Erythroblast (primary cell): ENCODE measurements around the gene LDAF1.

Source experiments
- GATA1 ChIP-seq: IDR thresholded peaks from 2 replicates; pipeline ENCODE4 v1.6.1; 2011; ENCODE audit warnings: low read depth, mild to moderate bottlenecking, control low read depth, low read length, moderate library complexity
- POLR2A ChIP-seq: IDR thresholded peaks from 2 replicates; pipeline ENCODE4 v1.6.1; 2011; ENCODE audit warnings: mild to moderate bottlenecking, low read length

GRCh38 chr16:21197112-21197511 lies 38.6 kb downstream of the LDAF1 start:
- no peak for TF ChIP-seq POLR2A
- TF ChIP-seq GATA1, result no peak
